WTC11 (cell line): Measurements from ENCODE around the gene EFHD1. TPM values are rescaled to one million over a fixed set of nuclear protein-coding genes. Genes with fewer than 3 reads are reported as not detected.
"Not testable (repeated sequence)": the region's sequence is repeated elsewhere in the genome, so short reads cannot be mapped to it uniquely, and the experiment has no call there.

Experiments used
- ATAC-seq: fragments of 200-7000 bp; cut with Tn5 transposase; 2 replicates; pipeline ENCODE4 v1.10.0; 2021; ENCODE audit warnings: mild to moderate bottlenecking, moderate library complexity
- CTCF ChIA-PET: fragments of 300-600 bp; sonication (Branson Sonifier 250); formaldehyde crosslinking; loops from one replicate; lab custom pipeline; 2021; ENCODE audit warnings: antibody characterized with exemption; lab: Charles Lee
- POLR2A ChIA-PET: fragments of 350-600 bp; sonication (Branson Sonifier 250); formaldehyde crosslinking; loops from one replicate; lab custom pipeline; 2021; ENCODE audit warnings: antibody characterized with exemption; lab: Charles Lee
- DNase-seq: peaks from one replicate; pipeline ENCODE4 v3.0.0; 2021; ENCODE audit warnings: low spot score
- H3K27ac Mint-ChIP-seq: 2 replicates; pipeline ENCODE4 v1.8.0; 2021; ENCODE audit warnings: mixed read lengths
- H3K27me3 Mint-ChIP-seq: 2 replicates; pipeline ENCODE4 v1.8.0; 2021; ENCODE audit warnings: low read depth, mild to moderate bottlenecking, moderate library complexity, mixed read lengths
- H3K36me3 Mint-ChIP-seq: 2 replicates; pipeline ENCODE4 v1.8.0; 2021; ENCODE audit warnings: mixed read lengths
- H3K4me1 Mint-ChIP-seq: 2 replicates; pipeline ENCODE4 v1.8.0; 2022; ENCODE audit warnings: mixed read lengths
- H3K4me3 Mint-ChIP-seq: 2 replicates; pipeline ENCODE4 v1.8.0; 2021; ENCODE audit warnings: mild to moderate bottlenecking, moderate library complexity, mixed read lengths
- H3K9me3 Mint-ChIP-seq: 2 replicates; pipeline ENCODE4 v1.8.0; 2021; ENCODE audit warnings: mixed read lengths
- CREB1 ChIP-seq: sonication (generic); formaldehyde crosslinking; IDR thresholded peaks from 2 replicates; pipeline ENCODE4 v1.8.0; 2023; ENCODE audit warnings: mild to moderate bottlenecking, missing genetic modification reagents
- E2F5 ChIP-seq: sonication (generic); formaldehyde crosslinking; IDR thresholded peaks from 2 replicates; pipeline ENCODE4 v1.8.1; 2022; ENCODE audit warnings: mild to moderate bottlenecking, moderate library complexity, missing genetic modification reagents
- ERG ChIP-seq: fragments of 250-450 bp; sonication (Bioruptor Pico); IDR thresholded peaks from 2 replicates; pipeline ENCODE4 v1.8.0; 2021; ENCODE audit warnings: mild to moderate bottlenecking
- HMGXB4 ChIP-seq: sonication (generic); formaldehyde crosslinking; IDR thresholded peaks from 2 replicates; pipeline ENCODE4 v1.8.1; 2023; ENCODE audit warnings: mild to moderate bottlenecking, moderate library complexity, missing genetic modification reagents
- KAT7 ChIP-seq: sonication (generic); formaldehyde crosslinking; IDR thresholded peaks from 2 replicates; pipeline ENCODE4 v1.8.1; 2023; ENCODE audit warnings: missing genetic modification reagents, mild to moderate bottlenecking, borderline replicate concordance
- MAX ChIP-seq: sonication (generic); formaldehyde crosslinking; IDR thresholded peaks from 2 replicates; pipeline ENCODE4 v1.8.0; 2022; ENCODE audit warnings: mild to moderate bottlenecking, missing genetic modification reagents
- NR1H2 ChIP-seq: sonication (generic); formaldehyde crosslinking; IDR thresholded peaks from 2 replicates; pipeline ENCODE4 v1.9.0; 2021; ENCODE audit warnings: mild to moderate bottlenecking, moderate library complexity, missing genetic modification reagents
- PREB ChIP-seq: sonication (generic); formaldehyde crosslinking; IDR thresholded peaks from 2 replicates; pipeline ENCODE4 v1.8.1; 2022; ENCODE audit warnings: mild to moderate bottlenecking, missing genetic modification reagents, moderate library complexity, borderline replicate concordance
- RORB ChIP-seq: fragments of 250-450 bp; sonication (Bioruptor Pico); IDR thresholded peaks from 2 replicates; pipeline ENCODE4 v1.9.0; 2021; ENCODE audit warnings: mild to moderate bottlenecking
- SMAD3 ChIP-seq: sonication (generic); formaldehyde crosslinking; IDR thresholded peaks from 2 replicates; pipeline ENCODE4 v1.8.0; 2022; ENCODE audit warnings: missing genetic modification reagents, mild to moderate bottlenecking, borderline replicate concordance
- SMAD4 ChIP-seq: sonication (generic); formaldehyde crosslinking; IDR thresholded peaks from 2 replicates; pipeline ENCODE4 v1.8.0; 2022; ENCODE audit warnings: mild to moderate bottlenecking, missing genetic modification reagents
- SOX15 ChIP-seq: fragments of 250-450 bp; sonication (Bioruptor Pico); IDR thresholded peaks from 2 replicates; pipeline ENCODE4 v1.9.0; 2021; ENCODE audit warnings: mild to moderate bottlenecking
- ZBTB21 ChIP-seq: sonication (generic); formaldehyde crosslinking; IDR thresholded peaks from 2 replicates; pipeline ENCODE4 v1.8.1; 2023; ENCODE audit warnings: mild to moderate bottlenecking, missing genetic modification reagents, borderline replicate concordance
- ZNF121 ChIP-seq: sonication (generic); formaldehyde crosslinking; IDR thresholded peaks from 2 replicates; pipeline ENCODE4 v1.8.0; 2023; ENCODE audit warnings: missing genetic modification reagents
- ZNF219 ChIP-seq: sonication (generic); formaldehyde crosslinking; IDR thresholded peaks from 2 replicates; pipeline ENCODE4 v1.8.0; 2023; ENCODE audit warnings: missing genetic modification reagents, mild to moderate bottlenecking, borderline replicate concordance
- ZSCAN18 ChIP-seq: fragments of 250-450 bp; sonication (Bioruptor Pico); IDR thresholded peaks from 2 replicates; pipeline ENCODE4 v2.1.2; 2022; ENCODE audit warnings: mild to moderate bottlenecking, moderate library complexity
- total RNA-seq: library from RNA; stranded (reverse); gene quantifications from 3 replicates; pipeline ENCODE4 v1.2.3, GENCODE V29; 2021

EFHD1 gene
- total RNA-seq, 1 experiment from 2014 or later: 6.1 TPM

GRCh38 chr2:232687382-232688160, 54.2 kb downstream of the EFHD1 start (continued):
- no peak for TF ChIP-seq HMGXB4 (CRISPR knock-in tag)
- TF ChIP-seq RORB (CRISPR knock-in tag): no peak
- no peak for TF ChIP-seq ZNF121 (CRISPR knock-in tag)
- no peak for TF ChIP-seq SOX15 (CRISPR knock-in tag)
- no peak for TF ChIP-seq KAT7 (CRISPR knock-in tag)
- TF ChIP-seq, all 79 proteins: peak for 0

- DNase-seq (no peak), ATAC-seq (no peak)
- H3K27me3 Mint-ChIP-seq: no peaks in the 10 kb centered on the region; the same call in 1 of the 2 replicates
- no peaks in the 10 kb centered on the region for H3K4me1 Mint-ChIP-seq
- no peak overlapping the region for H3K4me3 Mint-ChIP-seq
- TF ChIP-seq CREB1 (CRISPR knock-in tag): no peak
- POLR2A ChIA-PET: no interaction called here
- no peak overlapping the region for H3K27ac Mint-ChIP-seq
- CTCF ChIA-PET: interaction anchor here (1.5 kb wide), 1 partner anchor 77 kb away, joined by 4 read pairs; no protein-coding TSS in a partner anchor
- no peaks in the 10 kb centered on the region for H3K9me3 Mint-ChIP-seq
- H3K36me3 Mint-ChIP-seq: no peaks in the 10 kb centered on the region
Observed at GRCh38 chr2:232688201-232688600, 54.8 kb downstream of the EFHD1 start.

- Mint-ChIP-seq H3K36me3 (no peaks in the 10 kb centered on the region), H3K4me1 (no peaks in the 10 kb centered on the region), H3K4me3 (no peak overlapping the region), H3K27ac (no peak overlapping the region), H3K9me3 (no peaks in the 10 kb centered on the region), H3K27me3 (no peaks in the 10 kb centered on the region)
- ChIA-PET CTCF (no interaction called here), POLR2A (no interaction called here)
- ATAC-seq (no peak), DNase-seq (no peak)
- TF ChIP-seq SMAD4 (CRISPR knock-in tag) (no peak), ERG (CRISPR knock-in tag) (no peak), ZSCAN18 (CRISPR knock-in tag) (no peak), ZNF219 (no peak), MAX (CRISPR knock-in tag) (no peak), E2F5 (no peak), ZBTB21 (CRISPR knock-in tag) (no peak), PREB (CRISPR knock-in tag) (no peak), SMAD3 (no peak), NR1H2 (no peak)
Observed at GRCh38 chr2:232689152-232689910, 55.9 kb downstream of the EFHD1 start.

- not testable (repeated sequence) for ATAC-seq, H3K27me3 Mint-ChIP-seq, H3K4me1 Mint-ChIP-seq, H3K27ac Mint-ChIP-seq, H3K4me3 Mint-ChIP-seq, DNase-seq, H3K36me3 Mint-ChIP-seq, H3K9me3 Mint-ChIP-seq
- ChIA-PET CTCF (interaction anchor here (0.6 kb wide), 1 partner anchor 518 kb away, joined by 4 read pairs; no protein-coding TSS in a partner anchor), POLR2A (interaction anchor here (0.7 kb wide), 1 partner anchor 42 kb away, joined by 3 read pairs; no protein-coding TSS in a partner anchor)
Observed at GRCh38 chr2:232691117-232691516, 57.7 kb downstream of the EFHD1 start.
